ENCODE measurements around the gene GRIA3.

The GRIA3 gene

DNA sequence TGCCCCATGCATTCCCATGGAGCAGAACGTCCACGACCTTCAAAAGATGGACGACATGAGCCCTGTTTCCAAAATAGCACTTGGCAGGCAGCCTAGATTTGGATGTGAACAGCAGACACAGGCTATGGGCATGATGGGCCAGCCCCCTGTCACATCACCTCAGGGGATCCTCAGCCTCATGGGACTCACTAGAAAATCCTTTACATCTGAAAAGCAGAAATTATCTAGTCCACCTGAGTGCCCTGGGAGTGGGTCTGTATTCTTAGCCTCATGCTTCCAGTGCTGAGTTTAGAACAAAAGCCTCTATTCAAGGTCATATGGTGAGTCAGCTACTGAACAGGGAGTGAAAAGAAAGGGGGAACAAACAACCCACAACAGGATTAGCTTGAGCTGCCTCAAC, 35.8 kb downstream of the GRIA3 start:
- H2BK12ac ChIP-seq (ENCODE audit: low read length in 2 of 2) = no peak overlapping the region
- 62% methylated on average over 3 of the region's 3 CpGs for WGBS
- H2AFZ ChIP-seq (ENCODE audit: low read depth, low read length) = no peak overlapping the region
- H2AK5ac ChIP-seq (ENCODE audit: low read length, severe bottlenecking) = no peak overlapping the region
- H3K4me2 ChIP-seq (ENCODE audit: low read length, poor library complexity, severe bottlenecking) = no peak overlapping the region
- H3K36me3 ChIP-seq (ENCODE audit: control insufficient read depth in 1 of 2, insufficient read depth in 2 of 2, low read depth in 1 of 2, low read length in 2 of 2) = no peaks in the 10 kb centered on the region
- no peak overlapping the region for H4K91ac ChIP-seq (ENCODE audit: low read length)
- no peaks in the 10 kb centered on the region for H3K9me3 ChIP-seq (ENCODE audit: control insufficient read depth, low read length)
- no peaks in the 10 kb centered on the region for H3K79me1 ChIP-seq (replicated peaks; ENCODE audit: low read length, poor library complexity, severe bottlenecking)
- H3K14ac ChIP-seq (ENCODE audit: low read length in 2 of 2) = no peak overlapping the region
- no peak for DNase-seq
- no peak overlapping the region for H3K4me3 ChIP-seq (ENCODE audit: insufficient read depth in 1 of 2, low read depth in 1 of 2, low read length in 2 of 2)
- H3K9ac ChIP-seq (ENCODE audit: low read length) = no peak overlapping the region
- no peak overlapping the region for H3K27ac ChIP-seq (ENCODE audit: low read length, poor library complexity, severe bottlenecking)
- no peak overlapping the region for H3K4ac ChIP-seq (ENCODE audit: low read depth in 1 of 2, low read length in 2 of 2)
- H3K27me3 ChIP-seq (ENCODE audit: control insufficient read depth in 1 of 2, insufficient read depth in 1 of 2, low read length in 2 of 2) = no peaks in the 10 kb centered on the region
- no peak overlapping the region for H2BK15ac ChIP-seq (ENCODE audit: low read depth, poor library complexity, severe bottlenecking)
- H4K8ac ChIP-seq (ENCODE audit: low read length) = no peak overlapping the region
- no peak overlapping the region for H2BK120ac ChIP-seq (ENCODE audit: low read depth, low read length)
- no peak overlapping the region for H3K23ac ChIP-seq (ENCODE audit: low read length in 2 of 2)
- H2BK5ac ChIP-seq (ENCODE audit: low read depth, low read length, poor library complexity, severe bottlenecking) = no peak overlapping the region
- H3K18ac ChIP-seq (ENCODE audit: low read depth in 1 of 2, low read length in 2 of 2) = no peak overlapping the region
- no peaks in the 10 kb centered on the region for H3K4me1 ChIP-seq (ENCODE audit: control insufficient read depth, insufficient read depth, low read depth, low read length)

DNA sequence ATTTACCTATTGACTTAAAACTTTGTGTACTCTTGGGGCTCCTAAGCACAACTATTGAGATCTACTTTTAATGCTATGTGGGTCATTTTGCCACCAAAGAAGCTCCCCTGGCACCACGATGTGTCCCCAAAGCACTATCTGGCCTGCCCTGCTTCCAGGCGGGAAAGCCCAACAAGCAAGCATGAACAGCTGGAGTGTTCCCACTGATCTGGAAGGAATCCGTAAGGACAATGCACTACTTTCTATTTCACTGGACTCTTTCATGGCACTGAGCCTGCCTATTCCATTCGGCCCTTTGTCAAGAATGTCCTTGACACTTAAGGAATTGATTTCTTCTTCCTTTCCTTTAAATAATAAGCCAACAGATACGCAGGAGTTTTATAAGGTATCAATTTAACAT, 38.8 kb downstream of the GRIA3 start:
- Histone ChIP-seq H3K36me3 (ENCODE audit: control insufficient read depth in 1 of 2, insufficient read depth in 2 of 2, low read depth in 1 of 2, low read length in 2 of 2) (no peaks in the 10 kb centered on the region), H2BK120ac (ENCODE audit: low read depth, low read length) (no peak overlapping the region), H3K4ac (ENCODE audit: low read depth in 1 of 2, low read length in 2 of 2) (no peak overlapping the region), H4K8ac (ENCODE audit: low read length) (no peak overlapping the region), H3K4me2 (ENCODE audit: low read length, poor library complexity, severe bottlenecking) (no peak overlapping the region), H2BK12ac (ENCODE audit: low read length in 2 of 2) (no peak overlapping the region), H3K9ac (ENCODE audit: low read length) (no peak overlapping the region), H2BK15ac (ENCODE audit: low read depth, poor library complexity, severe bottlenecking) (no peak overlapping the region), H3K27me3 (ENCODE audit: control insufficient read depth in 1 of 2, insufficient read depth in 1 of 2, low read length in 2 of 2) (no peaks in the 10 kb centered on the region), H2AK5ac (ENCODE audit: low read length, severe bottlenecking) (no peak overlapping the region), H3K18ac (ENCODE audit: low read depth in 1 of 2, low read length in 2 of 2) (no peak overlapping the region), H3K9me3 (ENCODE audit: control insufficient read depth, low read length) (no peaks in the 10 kb centered on the region), H2BK5ac (ENCODE audit: low read depth, low read length, poor library complexity, severe bottlenecking) (no peak overlapping the region), H2AFZ (ENCODE audit: low read depth, low read length) (no peak overlapping the region), H3K4me1 (ENCODE audit: control insufficient read depth, insufficient read depth, low read depth, low read length) (no peaks in the 10 kb centered on the region), H3K14ac (ENCODE audit: low read length in 2 of 2) (no peak overlapping the region), H3K79me1 (replicated peaks; ENCODE audit: low read length, poor library complexity, severe bottlenecking) (no peaks in the 10 kb centered on the region), H3K27ac (ENCODE audit: low read length, poor library complexity, severe bottlenecking) (no peak overlapping the region), H3K23ac (ENCODE audit: low read length in 2 of 2) (no peak overlapping the region), H3K4me3 (ENCODE audit: insufficient read depth in 1 of 2, low read depth in 1 of 2, low read length in 2 of 2) (no peak overlapping the region), H4K91ac (ENCODE audit: low read length) (no peak overlapping the region)
- DNase-seq = no peak
- 93% methylated on average over 5 of the region's 5 CpGs for WGBS

DNA sequence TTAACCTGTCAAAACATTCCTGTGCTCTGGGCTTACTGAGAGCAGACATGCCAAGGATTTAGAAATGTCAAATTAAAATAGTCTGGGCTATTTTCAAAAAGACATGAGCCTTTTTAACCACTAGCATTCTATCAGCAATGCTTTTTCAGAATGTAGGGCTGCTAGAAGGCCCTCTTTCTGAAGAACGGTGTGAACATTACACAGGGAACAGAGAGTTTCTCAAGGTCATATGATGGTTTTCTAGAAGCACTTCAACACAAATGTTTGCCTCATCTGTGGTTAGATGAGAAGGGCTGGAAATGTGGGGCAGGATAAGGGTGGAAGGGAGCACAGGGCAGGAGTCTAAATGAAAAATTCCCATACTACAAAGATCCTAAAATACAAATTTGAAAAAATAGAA, 39.3 kb downstream of the GRIA3 start:
- H3K9ac ChIP-seq (ENCODE audit: low read length) = no peak overlapping the region
- H2AFZ ChIP-seq (ENCODE audit: low read depth, low read length) = no peak overlapping the region
- no peak overlapping the region for H3K14ac ChIP-seq (ENCODE audit: low read length in 2 of 2)
- no peaks in the 10 kb centered on the region for H3K36me3 ChIP-seq (ENCODE audit: control insufficient read depth in 1 of 2, insufficient read depth in 2 of 2, low read depth in 1 of 2, low read length in 2 of 2)
- no peak overlapping the region for H2BK12ac ChIP-seq (ENCODE audit: low read length in 2 of 2)
- H3K4me1 ChIP-seq (ENCODE audit: control insufficient read depth, insufficient read depth, low read depth, low read length) = no peaks in the 10 kb centered on the region
- H2AK5ac ChIP-seq (ENCODE audit: low read length, severe bottlenecking) = no peak overlapping the region
- no peak overlapping the region for H3K4ac ChIP-seq (ENCODE audit: low read depth in 1 of 2, low read length in 2 of 2)
- no peak overlapping the region for H3K18ac ChIP-seq (ENCODE audit: low read depth in 1 of 2, low read length in 2 of 2)
- H3K23ac ChIP-seq (ENCODE audit: low read length in 2 of 2) = no peak overlapping the region
- H2BK120ac ChIP-seq (ENCODE audit: low read depth, low read length) = no peak overlapping the region
- H3K27me3 ChIP-seq (ENCODE audit: control insufficient read depth in 1 of 2, insufficient read depth in 1 of 2, low read length in 2 of 2) = no peaks in the 10 kb centered on the region
- no peak overlapping the region for H3K27ac ChIP-seq (ENCODE audit: low read length, poor library complexity, severe bottlenecking)
- H4K91ac ChIP-seq (ENCODE audit: low read length) = no peak overlapping the region
- H3K79me1 ChIP-seq (replicated peaks; ENCODE audit: low read length, poor library complexity, severe bottlenecking) = no peaks in the 10 kb centered on the region
- H3K9me3 ChIP-seq (ENCODE audit: control insufficient read depth, low read length) = no peaks in the 10 kb centered on the region
- no peak overlapping the region for H3K4me2 ChIP-seq (ENCODE audit: low read length, poor library complexity, severe bottlenecking)
- WGBS = 100% methylated on average over 1 of the region's 1 CpG
- H2BK15ac ChIP-seq (ENCODE audit: low read depth, poor library complexity, severe bottlenecking) = no peak overlapping the region
- DNase-seq = no peak
- no peak overlapping the region for H4K8ac ChIP-seq (ENCODE audit: low read length)
- no peak overlapping the region for H3K4me3 ChIP-seq (ENCODE audit: insufficient read depth in 1 of 2, low read depth in 1 of 2, low read length in 2 of 2)
- H2BK5ac ChIP-seq (ENCODE audit: low read depth, low read length, poor library complexity, severe bottlenecking) = no peak overlapping the region

DNA sequence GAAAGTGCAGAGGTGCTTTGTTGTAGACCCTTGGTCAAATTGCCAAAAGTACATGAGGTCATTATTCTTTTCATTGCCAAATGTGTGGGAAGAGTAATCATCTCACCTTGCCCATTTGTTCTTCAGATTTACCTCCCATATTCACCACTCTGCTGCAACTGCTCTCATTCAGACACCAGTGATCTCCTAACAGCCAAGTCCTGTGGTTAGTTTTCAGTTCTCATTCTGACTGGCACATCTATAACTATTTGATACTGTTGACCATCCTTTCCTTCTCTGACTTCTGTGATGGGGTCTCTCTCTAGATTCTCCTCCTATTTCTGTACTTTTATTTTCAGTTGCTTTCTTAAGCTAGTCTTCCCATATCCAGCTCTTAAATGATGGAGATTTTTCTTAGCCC, 39.8 kb downstream of the GRIA3 start:
- Histone ChIP-seq H3K4me3 (ENCODE audit: insufficient read depth in 1 of 2, low read depth in 1 of 2, low read length in 2 of 2) (no peak overlapping the region), H4K91ac (ENCODE audit: low read length) (no peak overlapping the region), H2BK120ac (ENCODE audit: low read depth, low read length) (no peak overlapping the region), H4K8ac (ENCODE audit: low read length) (no peak overlapping the region), H3K18ac (ENCODE audit: low read depth in 1 of 2, low read length in 2 of 2) (no peak overlapping the region), H3K36me3 (ENCODE audit: control insufficient read depth in 1 of 2, insufficient read depth in 2 of 2, low read depth in 1 of 2, low read length in 2 of 2) (no peaks in the 10 kb centered on the region), H3K27ac (ENCODE audit: low read length, poor library complexity, severe bottlenecking) (no peak overlapping the region), H3K9ac (ENCODE audit: low read length) (no peak overlapping the region), H3K4ac (ENCODE audit: low read depth in 1 of 2, low read length in 2 of 2) (no peak overlapping the region), H3K4me2 (ENCODE audit: low read length, poor library complexity, severe bottlenecking) (no peak overlapping the region), H3K14ac (ENCODE audit: low read length in 2 of 2) (no peak overlapping the region), H2AK5ac (ENCODE audit: low read length, severe bottlenecking) (no peak overlapping the region), H2AFZ (ENCODE audit: low read depth, low read length) (no peak overlapping the region), H3K27me3 (ENCODE audit: control insufficient read depth in 1 of 2, insufficient read depth in 1 of 2, low read length in 2 of 2) (no peaks in the 10 kb centered on the region), H3K4me1 (ENCODE audit: control insufficient read depth, insufficient read depth, low read depth, low read length) (no peaks in the 10 kb centered on the region), H2BK12ac (ENCODE audit: low read length in 2 of 2) (no peak overlapping the region), H2BK15ac (ENCODE audit: low read depth, poor library complexity, severe bottlenecking) (no peak overlapping the region), H3K79me1 (replicated peaks; ENCODE audit: low read length, poor library complexity, severe bottlenecking) (no peaks in the 10 kb centered on the region), H3K9me3 (ENCODE audit: control insufficient read depth, low read length) (no peaks in the 10 kb centered on the region), H2BK5ac (ENCODE audit: low read depth, low read length, poor library complexity, severe bottlenecking) (no peak overlapping the region), H3K23ac (ENCODE audit: low read length in 2 of 2) (no peak overlapping the region)
- no peak for DNase-seq
